Common myeloid progenitor, CD34-positive (primary cell): Measurements from ENCODE around the gene TRNT1.

Experiments
- CTCF ChIA-PET: fragments of 350-600 bp; sonication (Branson Sonifier 250); formaldehyde crosslinking; loops from one replicate; lab custom pipeline; 2021; ENCODE audit warnings: antibody characterized with exemption; lab: Charles Lee
- POLR2A ChIA-PET: fragments of 350-600 bp; sonication (Branson Sonifier 250); formaldehyde crosslinking; loops from one replicate; lab custom pipeline; 2021; ENCODE audit warnings: antibody characterized with exemption; lab: Charles Lee
- DNase-seq, 3 donors: peaks; one replicate each; pipeline versions ENCODE4 v3.0.0 to v3.0.0-alpha.2; 2013
- H3K27ac ChIP-seq, 2 experiments: 1 replicate in 1 of 2; 2 replicates in 1 of 2; pipeline ENCODE4 v1.7.0; 2013; ENCODE audit warnings: inconsistent platforms in 2 of 2, low read length in 2 of 2, mild to moderate bottlenecking in 2 of 2, low read depth in 1 of 2, moderate library complexity in 1 of 2; ENCODE audit not compliant: severe bottlenecking in 2 of 2, insufficient read depth in 1 of 2, poor library complexity in 1 of 2
- H3K27me3 ChIP-seq, 5 experiments: replicated peaks in 2 of 5; 1 replicate in 3 of 5; 2 replicates in 2 of 5; pipeline versions ENCODE4 v1.6.1 to v1.7.0; 2013; ENCODE audit warnings: low read length in 4 of 5, mild to moderate bottlenecking in 2 of 5, moderate library complexity in 2 of 5, inconsistent platforms in 1 of 5; ENCODE audit not compliant: insufficient read depth in 5 of 5, control insufficient read depth in 4 of 5
- H3K36me3 ChIP-seq, 4 experiments: 1 replicate in 2 of 4; 2 replicates in 2 of 4; pipeline versions ENCODE4 v1.6.1 to v1.7.0; 2013; ENCODE audit warnings: low read length in 3 of 4, control low read depth in 1 of 4, mild to moderate bottlenecking in 1 of 4; ENCODE audit not compliant: control insufficient read depth in 4 of 4, insufficient read depth in 4 of 4
- H3K4me1 ChIP-seq, 4 experiments: 1 replicate in 3 of 4; 2 replicates in 1 of 4; pipeline versions ENCODE4 v1.6.1 to v1.7.1; 2013; ENCODE audit warnings: low read length in 3 of 4, mild to moderate bottlenecking in 3 of 4, control low read depth in 1 of 4, inconsistent platforms in 1 of 4, moderate library complexity in 1 of 4; ENCODE audit not compliant: control insufficient read depth in 4 of 4, insufficient read depth in 4 of 4; ENCODE audit errors: control extremely low read depth in 1 of 4
- H3K4me3 ChIP-seq, 7 experiments: 1 replicate in 4 of 7; 2 replicates in 3 of 7; pipeline versions ENCODE4 v1.5.1 to v1.7.0; 2013; ENCODE audit warnings: mild to moderate bottlenecking in 7 of 7, low read length in 6 of 7, moderate library complexity in 6 of 7, inconsistent platforms in 2 of 7, low read depth in 2 of 7, control low read depth in 1 of 7; ENCODE audit not compliant: insufficient read depth in 4 of 7, control insufficient read depth in 1 of 7; ENCODE audit errors: extremely low read depth in 1 of 7
- H3K9me3 ChIP-seq, 5 experiments: 1 replicate in 4 of 5; 2 replicates in 1 of 5; pipeline versions ENCODE4 v1.6.1 to v1.7.1; 2013; ENCODE audit warnings: low read length in 4 of 5, mild to moderate bottlenecking in 2 of 5, inconsistent platforms in 1 of 5, low read depth in 1 of 5, moderate library complexity in 1 of 5; ENCODE audit not compliant: control insufficient read depth in 4 of 5, insufficient read depth in 2 of 5; ENCODE audit errors: control extremely low read depth in 1 of 5
- WGBS: methylation state at CpG from one replicate; pipeline ENCODE4 v1.1.5; 2013; ENCODE audit not compliant: insufficient coverage; 5-methylcytosine and 5-hydroxymethylcytosine counted together

Gene TRNT1

DNA sequence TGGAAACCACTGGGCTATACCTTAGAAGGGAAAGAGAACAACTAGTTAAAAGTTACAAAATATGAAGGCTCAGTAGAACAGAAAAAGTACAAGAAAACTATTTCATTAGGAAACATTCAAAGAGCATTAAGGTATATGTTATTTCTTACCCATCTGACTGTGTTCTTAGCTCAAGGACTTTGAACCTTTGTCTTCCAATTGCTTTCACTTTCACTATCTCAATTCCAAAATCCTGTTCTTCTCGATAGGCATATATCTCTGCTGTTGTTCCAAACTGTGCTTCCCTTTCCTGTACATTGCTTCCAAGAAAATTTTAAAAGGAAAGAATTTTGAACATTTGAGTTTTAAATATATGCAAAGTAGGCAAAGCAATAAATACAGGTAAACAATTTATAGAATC lies 45.9 kb downstream of the TRNT1 start:
- no CpG with 5 or more reads among the region's 1 CpG for WGBS
- H3K9me3 ChIP-seq: no peaks in the 10 kb centered on the region
- CTCF ChIA-PET: interaction anchor here (0.9 to 6.0 kb wide), 13 partner anchors 8 to 251 kb away, joined by 3 to 33 read pairs (median 3); no protein-coding TSS in a partner anchor
- no peaks in the 10 kb centered on the region for H3K27me3 ChIP-seq
- H3K4me3 ChIP-seq: peak overlapping the region in 6 of 7 experiments; percentile 15 to 70 (median 44)
- H3K4me1 ChIP-seq: peaks cover 38 to 68% (median 54%) of the 10 kb centered on the region in 4 experiments
- peaks cover 6 to 49% (median 28%) of the 10 kb centered on the region in 4 experiments for H3K36me3 ChIP-seq
- peak; percentile 33 to 69 (median 57) for DNase-seq
- peak overlapping the region; percentile 77 to 88 for H3K27ac ChIP-seq
- POLR2A ChIA-PET: interaction anchor here (1.2 to 1.5 kb wide), 2 partner anchors 19 to 33 kb away, joined by 3 to 5 read pairs; no protein-coding TSS in a partner anchor

DNA sequence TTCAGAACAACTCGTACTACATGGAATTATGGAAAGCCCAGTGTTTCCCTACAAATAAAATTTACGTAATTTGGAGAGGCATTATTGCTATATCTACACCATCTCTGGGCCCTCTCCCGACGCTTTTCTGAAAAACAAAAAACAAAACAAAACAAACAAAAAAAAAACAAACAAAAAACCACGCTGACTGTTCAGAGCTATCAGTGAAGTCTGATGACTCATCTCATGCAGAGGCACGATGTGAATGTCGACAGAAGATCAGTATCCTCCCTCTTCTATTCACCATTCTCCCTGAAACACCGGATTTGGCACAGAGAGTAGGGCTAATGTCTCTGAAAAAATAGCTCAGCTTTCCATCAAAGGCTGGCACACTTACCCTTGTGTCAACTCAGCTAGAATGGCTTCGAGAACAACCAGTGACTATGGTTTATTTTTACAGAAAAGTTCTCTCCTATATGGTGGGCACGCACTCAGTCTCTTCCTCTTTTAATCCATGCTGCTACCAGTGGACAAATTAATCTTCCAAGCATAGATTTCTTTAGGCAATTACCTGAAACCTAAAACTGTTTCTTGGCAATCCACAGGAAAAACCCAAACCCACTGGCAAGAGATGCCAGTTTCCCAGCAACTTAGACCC lies 51.2 kb downstream of the TRNT1 start:
- DNase-seq: peak; percentile 39 to 76 (median 66)
- WGBS: 57% methylated on average over 7 of the region's 10 CpGs
- peak overlapping the region in 6 of 7 experiments; percentile 78 to 100 (median 92) for H3K4me3 ChIP-seq
- peaks cover 0 to 15% (median 4%) of the 10 kb centered on the region in 4 experiments for H3K36me3 ChIP-seq
- POLR2A ChIA-PET: no interaction called here
- H3K27ac ChIP-seq: peak overlapping the region; percentile 4 to 92
- CTCF ChIA-PET: interaction anchor here (0.6 to 1.4 kb wide), 7 partner anchors 9 to 1262 kb away, joined by 3 to 4 read pairs (median 3); no protein-coding TSS in a partner anchor
- no peaks in the 10 kb centered on the region for H3K27me3 ChIP-seq
- H3K4me1 ChIP-seq: peaks cover 35 to 61% (median 50%) of the 10 kb centered on the region in 4 experiments
- H3K9me3 ChIP-seq: no peaks in the 10 kb centered on the region

DNA sequence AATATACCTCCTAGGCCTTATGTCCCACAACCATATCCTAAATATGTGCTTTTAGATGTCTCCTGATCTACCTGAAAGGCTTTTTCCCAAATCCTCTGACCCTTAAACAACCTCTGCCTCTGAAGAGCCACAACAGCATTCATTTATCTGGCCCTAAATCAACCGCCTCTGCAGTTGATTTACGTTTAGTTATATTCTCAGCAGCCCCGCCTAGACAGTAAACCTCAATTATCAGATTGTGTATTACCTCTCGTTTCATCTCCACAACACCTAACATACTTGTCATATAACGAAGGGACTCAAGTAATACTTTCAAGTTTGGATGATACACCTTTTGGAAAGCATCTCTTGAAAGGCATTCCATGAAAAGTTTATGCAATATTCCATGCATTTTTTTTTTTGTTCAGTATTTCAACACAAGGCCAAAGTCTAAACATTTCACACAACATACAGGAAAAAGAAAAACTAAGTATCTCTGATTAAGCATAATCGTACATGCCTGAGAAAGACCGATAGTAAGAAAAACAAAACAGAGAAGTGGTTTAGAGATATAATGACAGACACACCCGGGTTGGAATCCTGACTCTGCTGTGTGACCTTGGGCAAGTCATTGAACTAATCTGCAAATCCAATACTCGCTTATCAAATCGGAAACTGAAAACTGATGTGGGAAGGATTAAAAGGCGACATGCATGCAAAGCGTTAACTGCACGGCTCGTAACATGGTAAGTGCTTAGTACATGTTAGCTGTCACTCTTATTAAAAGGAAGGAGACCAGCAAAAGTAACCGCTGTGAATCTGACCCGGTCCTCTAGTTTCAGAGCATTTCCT lies 52.0 kb downstream of the TRNT1 start:
- POLR2A ChIA-PET: interaction anchor here (1.0 kb wide), 1 partner anchor 12 kb away, joined by 3 read pairs; no protein-coding TSS in a partner anchor
- Histone ChIP-seq H3K9me3 (no peaks in the 10 kb centered on the region), H3K4me1 (peaks cover 35 to 55% (median 43%) of the 10 kb centered on the region in 4 experiments), H3K4me3 (peak overlapping the region; percentile 78 to 100 (median 88)), H3K27ac (peak overlapping the region; percentile 86 to 92), H3K36me3 (peaks cover 0 to 15% (median 4%) of the 10 kb centered on the region in 4 experiments), H3K27me3 (no peaks in the 10 kb centered on the region)
- CTCF ChIA-PET: interaction anchor here (0.8 to 1.8 kb wide), 6 partner anchors 8 to 574 kb away, joined by 3 to 5 read pairs (median 3); no protein-coding TSS in a partner anchor
- 25% methylated on average over 14 of the region's 16 CpGs for WGBS
- DNase-seq: no peak

DNA sequence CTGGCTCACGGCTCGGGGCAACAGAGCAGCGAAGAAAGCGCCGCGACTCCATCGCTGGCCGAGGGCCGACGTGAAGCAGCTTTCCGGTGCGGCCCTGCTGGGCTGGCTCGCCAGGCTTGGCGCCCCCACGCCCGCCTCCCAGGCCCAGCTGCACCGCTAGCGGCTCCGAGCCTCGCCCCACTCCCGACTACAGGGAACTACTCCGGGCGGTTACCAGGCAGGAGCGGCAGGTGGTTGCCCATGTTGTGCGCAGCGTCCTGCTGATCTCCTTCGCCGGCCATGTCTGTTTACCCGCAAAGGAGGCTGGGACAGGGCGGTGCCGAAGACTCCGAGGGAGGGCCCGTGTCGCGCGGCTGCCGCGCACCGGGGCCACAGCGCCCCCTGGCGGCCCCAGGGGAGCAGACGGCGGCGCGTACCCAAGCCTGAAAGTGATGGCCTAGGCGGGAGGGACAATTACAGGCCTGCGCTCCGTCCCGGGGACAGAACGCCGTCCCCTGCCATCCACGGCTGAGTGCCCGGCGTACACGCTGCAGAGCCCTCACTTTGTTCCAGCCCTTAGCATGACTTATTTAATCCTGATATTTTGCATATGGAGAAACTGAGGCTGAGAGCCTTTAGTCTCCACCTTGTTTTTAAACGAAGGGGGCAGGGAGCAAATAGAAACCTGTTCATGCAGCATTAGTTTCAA lies 52.8 kb downstream of the TRNT1 start, which contains the start of gene CRBN:
TSS of gene CRBN (minus strand) at position 285 of the 688 bp plus-strand sequence. CDS start at position 281, 4 bp downstream.
- POLR2A ChIA-PET: interaction anchor here (1.0 kb wide), 1 partner anchor 11 kb away, joined by 3 read pairs; no protein-coding TSS in a partner anchor
- H3K4me3 ChIP-seq: peak within 1 kb of the TSS; percentile 78 to 100 (median 88)
- peak within 1 kb of the TSS; percentile 86 to 92 for H3K27ac ChIP-seq
- H3K27me3 ChIP-seq: no peaks in the 10 kb centered on the region
- H3K9me3 ChIP-seq: no peaks in the 10 kb centered on the region
- CTCF ChIA-PET: interaction anchor here (0.8 to 1.8 kb wide), 5 partner anchors 10 to 573 kb away, joined by 3 to 5 read pairs (median 3); no protein-coding TSS in a partner anchor
- H3K36me3 ChIP-seq: peaks cover 0 to 9% (median 1%) of the 10 kb centered on the region in 4 experiments
- under 1% methylated on average over 43 of the region's 56 CpGs for WGBS
- peaks cover 28 to 47% (median 36%) of the 10 kb centered on the region in 4 experiments for H3K4me1 ChIP-seq
- peak; percentile 88 to 93 (median 93) for DNase-seq

DNA sequence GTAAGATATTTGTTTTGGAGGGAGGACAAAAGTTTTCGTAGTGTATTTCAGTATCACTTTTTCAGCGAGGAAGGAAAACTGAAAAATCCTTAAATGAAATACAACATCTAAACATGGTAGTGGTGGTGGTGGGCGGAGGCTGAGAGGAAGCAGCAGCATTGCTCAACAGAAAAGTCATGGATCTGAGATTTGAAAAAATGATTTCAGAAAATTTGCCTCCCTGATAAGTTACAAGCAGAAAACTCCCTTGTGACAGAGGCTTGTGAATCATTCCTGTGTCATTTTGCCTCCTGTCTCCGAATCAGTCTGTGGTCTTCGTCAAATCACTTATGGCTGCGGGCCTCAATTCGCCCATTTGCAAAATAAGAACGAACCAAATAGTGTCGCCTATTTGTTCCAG lies 53.7 kb downstream of the TRNT1 start:
- POLR2A ChIA-PET: no interaction called here
- Histone ChIP-seq H3K9me3 (peaks cover 0 to 5% (median 0%) of the 10 kb centered on the region in 5 experiments), H3K4me3 (no peak overlapping the region), H3K4me1 (peaks cover 28 to 38% (median 32%) of the 10 kb centered on the region in 4 experiments), H3K27me3 (no peaks in the 10 kb centered on the region), H3K36me3 (peaks cover 0 to 4% (median 1%) of the 10 kb centered on the region in 4 experiments), H3K27ac (no peak overlapping the region)
- CTCF ChIA-PET: interaction anchor here (0.7 to 2.3 kb wide), 6 partner anchors 9 to 1105 kb away, joined by 3 to 6 read pairs (median 4); no protein-coding TSS in a partner anchor
- WGBS: 78% methylated on average over 7 of the region's 9 CpGs
- DNase-seq: no peak

DNA sequence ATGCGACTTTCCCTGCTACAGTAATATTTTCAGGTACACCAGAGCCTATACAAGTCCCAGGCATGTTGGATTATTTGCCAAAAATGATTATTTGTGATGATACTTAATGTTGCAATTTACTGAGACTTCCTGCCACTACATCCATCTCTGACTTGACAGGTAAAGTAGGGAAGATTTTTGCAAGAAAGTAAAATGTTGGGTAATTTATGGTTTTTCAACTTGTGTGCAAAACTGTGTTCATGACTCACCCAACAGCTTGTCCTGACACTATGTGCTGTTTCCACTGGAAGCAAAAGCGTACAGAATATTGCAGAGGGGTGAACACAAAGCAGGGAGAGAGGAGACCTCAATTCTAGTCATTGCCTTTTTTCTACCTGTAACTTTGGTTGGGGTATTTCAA lies 58.1 kb downstream of the TRNT1 start:
- no peak overlapping the region for H3K4me3 ChIP-seq
- H3K9me3 ChIP-seq: peaks cover 0 to 29% (median 3%) of the 10 kb centered on the region in 5 experiments
- H3K27ac ChIP-seq: no peak overlapping the region
- DNase-seq: no peak
- POLR2A ChIA-PET: no interaction called here
- H3K36me3 ChIP-seq: no peaks in the 10 kb centered on the region
- CTCF ChIA-PET: interaction anchor here (0.9 kb wide), 1 partner anchor 15 kb away, joined by 3 read pairs; no protein-coding TSS in a partner anchor
- H3K4me1 ChIP-seq: peaks cover 4 to 16% (median 14%) of the 10 kb centered on the region in 4 experiments
- WGBS: no CpG with 5 or more reads among the region's 2 CpGs
- H3K27me3 ChIP-seq: no peaks in the 10 kb centered on the region
